Stomach (tissue), 4 donors: ENCODE results near the gene IQGAP2.

ENCODE experiments used
- POLR2AphosphoS5 ChIP-seq, 3 donors: sonication (generic); formaldehyde crosslinking; IDR thresholded peaks; one replicate each; pipeline ENCODE4 v1.6.1; 2016; ENCODE audit warnings: antibody characterized with exemption in 3 of 3
- TF ChIP-seq, protein P1 (sequence below), 7 experiments: fragments of 450-650 bp in 4 of 7; fragments of 200-600 bp in 3 of 7; sonication (generic) in 3 of 7; IDR thresholded peaks; one replicate each; pipeline ENCODE4 v1.5.1; 2016 to 2019; ENCODE audit warnings: antibody characterized with exemption in 7 of 7, control low read depth in 2 of 7, mild to moderate bottlenecking in 1 of 7

DNA sequence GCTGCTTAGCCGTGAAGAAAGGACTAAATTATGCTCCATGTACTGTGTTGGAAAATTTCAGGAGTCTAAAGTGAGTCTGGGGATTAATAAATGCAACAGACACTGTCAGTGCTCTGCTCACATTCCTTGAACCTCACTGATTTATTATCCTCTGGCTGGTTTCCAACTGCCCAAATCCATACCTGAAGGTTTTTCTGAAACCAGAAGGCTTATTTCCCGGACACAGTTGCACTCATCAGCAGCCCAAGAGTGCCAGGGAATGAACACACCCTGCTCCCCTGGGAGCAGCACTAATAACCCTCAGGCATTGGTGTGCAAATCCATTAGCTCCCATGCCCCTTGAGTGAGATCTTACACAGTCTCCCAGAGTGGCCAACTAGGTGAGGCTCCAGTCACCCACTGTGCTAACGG is 351.6 kb downstream of the IQGAP2 start:
- TF ChIP-seq, protein P1, sequence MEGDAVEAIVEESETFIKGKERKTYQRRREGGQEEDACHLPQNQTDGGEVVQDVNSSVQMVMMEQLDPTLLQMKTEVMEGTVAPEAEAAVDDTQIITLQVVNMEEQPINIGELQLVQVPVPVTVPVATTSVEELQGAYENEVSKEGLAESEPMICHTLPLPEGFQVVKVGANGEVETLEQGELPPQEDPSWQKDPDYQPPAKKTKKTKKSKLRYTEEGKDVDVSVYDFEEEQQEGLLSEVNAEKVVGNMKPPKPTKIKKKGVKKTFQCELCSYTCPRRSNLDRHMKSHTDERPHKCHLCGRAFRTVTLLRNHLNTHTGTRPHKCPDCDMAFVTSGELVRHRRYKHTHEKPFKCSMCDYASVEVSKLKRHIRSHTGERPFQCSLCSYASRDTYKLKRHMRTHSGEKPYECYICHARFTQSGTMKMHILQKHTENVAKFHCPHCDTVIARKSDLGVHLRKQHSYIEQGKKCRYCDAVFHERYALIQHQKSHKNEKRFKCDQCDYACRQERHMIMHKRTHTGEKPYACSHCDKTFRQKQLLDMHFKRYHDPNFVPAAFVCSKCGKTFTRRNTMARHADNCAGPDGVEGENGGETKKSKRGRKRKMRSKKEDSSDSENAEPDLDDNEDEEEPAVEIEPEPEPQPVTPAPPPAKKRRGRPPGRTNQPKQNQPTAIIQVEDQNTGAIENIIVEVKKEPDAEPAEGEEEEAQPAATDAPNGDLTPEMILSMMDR (IDR thresholded peaks at IDR 0.05) = no peak
- no peak for TF ChIP-seq POLR2AphosphoS5 (IDR thresholded peaks at IDR 0.05)
